K562 (cell line): Measurements from ENCODE around the gene DCUN1D1. TPM values are rescaled to one million over a fixed set of nuclear protein-coding genes. Genes with fewer than 3 reads are reported as not detected.

Experiments
- ATAC-seq: fragments of 200-7000 bp; cut with Tn5 transposase; 3 replicates; pipeline ENCODE4 v1.9.1; 2020; ENCODE audit warnings: moderate library complexity
- BruUV-seq: library from RNA; stranded (reverse); fragments of 400-500 nt; replicated peaks from 2 replicates; lab custom pipeline; 2021; lab: Mats Ljungman, UMichigan
- CTCF ChIA-PET: fragments of 300-600 bp; formaldehyde crosslinking; extraction: SDS; loops from one replicate; lab custom pipeline; 2021; ENCODE audit warnings: low intra/inter-chr PET ratio; lab: Yijun Ruan, JAX
- POLR2A ChIA-PET: fragments of 300-600, 350-650 bp; sonication (Branson Sonifier 250); formaldehyde crosslinking; extraction: SDS; loops from one replicate; lab custom pipeline; 2021; ENCODE audit warnings: antibody characterized with exemption, inconsistent platforms; lab: Yijun Ruan, JAX
- DNase-seq, 4 experiments: peaks; one replicate each; pipeline versions ENCODE4 v3.0.0 to v3.0.0-alpha.2; 2011 to 2018; ENCODE audit warnings: low spot score in 3 of 4, mixed read lengths in 3 of 4; ENCODE audit errors: extremely low read depth in 1 of 4
- FAIRE-seq: peaks from 2 replicates; lab custom pipeline; 2011; peaks lifted over from hg19 to GRCh38; lab: Jason Lieb, UNC
- H2AFZ ChIP-seq: 2 replicates; pipeline ENCODE4 v1.6.0; 2011; ENCODE audit warnings: low read depth, low read length, control low read depth, inconsistent platforms
- H3K27ac ChIP-seq: fragments of 200-600 bp; 3 replicates; pipeline ENCODE4 v1.8.0; 2011; ENCODE audit warnings: low read depth, mild to moderate bottlenecking, control low read depth, inconsistent platforms, low read length, moderate library complexity, mixed read lengths; ENCODE audit errors: extremely low read depth
- H3K27me3 ChIP-seq, 2 experiments: fragments of 300-600 bp in 1 of 2; 2 replicates in 1 of 2; 3 replicates in 1 of 2; pipeline versions ENCODE4 v1.6.0 to v1.8.0; 2011; ENCODE audit warnings: inconsistent platforms in 2 of 2, low read length in 2 of 2, mild to moderate bottlenecking in 1 of 2, mixed read lengths in 1 of 2, moderate library complexity in 1 of 2; ENCODE audit not compliant: control insufficient read depth in 2 of 2, insufficient read depth in 2 of 2
- H3K36me3 ChIP-seq: fragments of 300-600 bp; 3 replicates; pipeline ENCODE4 v1.8.0; 2011; ENCODE audit warnings: mild to moderate bottlenecking, low read length, inconsistent platforms; ENCODE audit not compliant: control insufficient read depth, insufficient read depth
- H3K4me1 ChIP-seq, 2 experiments: fragments of 200-600 bp in 1 of 2; replicated peaks in 1 of 2; 2 replicates in 1 of 2; 3 replicates in 1 of 2; pipeline versions ENCODE4 v1.5.1 to v1.8.0; 2011; ENCODE audit warnings: inconsistent platforms in 2 of 2, low read length in 2 of 2, mild to moderate bottlenecking in 1 of 2, mixed read lengths in 1 of 2, moderate library complexity in 1 of 2; ENCODE audit not compliant: control insufficient read depth in 2 of 2, insufficient read depth in 2 of 2
- H3K4me2 ChIP-seq: 2 replicates; pipeline ENCODE4 v1.6.1; 2011; ENCODE audit warnings: low read length, control low read depth, inconsistent platforms, mixed read lengths; ENCODE audit not compliant: insufficient read depth
- H3K4me3 ChIP-seq: fragments of 200-600 bp; sonication (generic), shearing (Covaris generic); 2 replicates; pipeline ENCODE4 v1.5.1; 2016; ENCODE audit warnings: control low read depth, inconsistent platforms
- H3K79me2 ChIP-seq: fragments of 200-600 bp; 3 replicates; pipeline ENCODE4 v1.8.0; 2011; ENCODE audit warnings: low read length, inconsistent platforms; ENCODE audit not compliant: control insufficient read depth, insufficient read depth
- H3K9ac ChIP-seq, 2 experiments: 2 replicates each; pipeline versions ENCODE4 v1.6.0 to v1.6.1; 2011; ENCODE audit warnings: low read depth in 2 of 2, low read length in 2 of 2, control low read depth in 1 of 2, inconsistent platforms in 1 of 2, mild to moderate bottlenecking in 1 of 2, mixed read lengths in 1 of 2; ENCODE audit not compliant: insufficient read depth in 1 of 2
- H3K9me1 ChIP-seq: one replicate; pipeline ENCODE4 v1.6.0; 2011; ENCODE audit warnings: inconsistent platforms, mild to moderate bottlenecking, low read length, moderate library complexity; ENCODE audit not compliant: control insufficient read depth, insufficient read depth
- H3K9me3 ChIP-seq: replicated peaks from 2 replicates; pipeline ENCODE4 v1.5.1; 2011; ENCODE audit warnings: low read depth, low read length, inconsistent platforms; ENCODE audit not compliant: control insufficient read depth, insufficient read depth
- H4K20me1 ChIP-seq: replicated peaks from 2 replicates; pipeline ENCODE4 v1.6.1; 2011; ENCODE audit warnings: low read length, inconsistent platforms, mixed read lengths; ENCODE audit not compliant: control insufficient read depth, insufficient read depth
- KLF10 ChIP-seq: fragments of 250-450 bp; sonication (Bioruptor Pico); IDR thresholded peaks from 2 replicates; pipeline ENCODE4 v1.6.1; 2021; ENCODE audit warnings: matching md5 sums
- PHB2 ChIP-seq: fragments of 450-650 bp; IDR thresholded peaks from 2 replicates; pipeline ENCODE4 v1.6.1; 2017; ENCODE audit warnings: low read depth
- STAT6 ChIP-seq: sonication (generic); formaldehyde crosslinking; IDR thresholded peaks from 2 replicates; pipeline ENCODE4 v1.8.1; 2023; ENCODE audit warnings: mild to moderate bottlenecking, missing genetic modification reagents
- TCF3 ChIP-seq: sonication (generic); formaldehyde crosslinking; IDR thresholded peaks from 2 replicates; pipeline ENCODE4 v1.4.0; 2020; ENCODE audit warnings: mild to moderate bottlenecking, missing genetic modification reagents
- ZC3H11A ChIP-seq: IDR thresholded peaks from 2 replicates; pipeline ENCODE4 v1.6.1; 2012; ENCODE audit warnings: low read depth, low read length, improper control_type of control experiment
- WGBS: fragments of 100-300 bp; shearing (Covaris generic); methylation state at CpG from one replicate; pipeline ENCODE4 v1.1.6; 2016; ENCODE audit warnings: low coverage, mixed read lengths; ENCODE audit not compliant: insufficient coverage; ENCODE audit errors: missing lambda C conversion rate; 5-methylcytosine and 5-hydroxymethylcytosine counted together
- in situ Hi-C: fragments of 300-500 bp; cut with MboI; formaldehyde crosslinking; loops from 4 replicates; pipeline ENCODE4 v1.15.0; 2018; ENCODE audit warnings: inconsistent platforms, mixed read lengths
- intact Hi-C: fragments of 100-400 bp; cut with micrococcal nuclease; formaldehyde crosslinking; loops from 2 replicates; pipeline ENCODE4 v1.14.2; 2022
- polyA plus RNA-seq, 8 experiments: library from polyadenylated mRNA; depleted of rRNA in 4 of 8; stranded (reverse) in 5 of 8; unstranded in 3 of 8; fragments of >200 nt; fragmentation: Nextera tagmentation in 2 of 8; fragmentation: Illumina TruSeq in 1 of 8; extraction: Ambion mirVana in 2 of 8; extraction: Trizol in 1 of 8; gene quantifications; 2 replicates each; pipeline versions ENCODE4 v1.2.1 to v1.2.3, GENCODE V29; 2011 to 2014; ENCODE audit warnings: inconsistent platforms in 1 of 8, missing spikeins in 1 of 8
- total RNA-seq, 7 experiments: library from RNA; depleted of rRNA in 6 of 7; stranded (reverse); fragments of >200 nt in 6 of 7; fragmentation: Illumina TruSeq in 2 of 7; extraction: Trizol in 2 of 7; gene quantifications; 2 replicates each; pipeline versions ENCODE4 v1.2.1 to v1.2.3, GENCODE V29; 2011 to 2021; ENCODE audit warnings: low replicate concordance in 1 of 7

DCUN1D1 gene
- total and polyA plus RNA-seq, 9 of the 15 experiments (the other 6 are each of a cell fraction or from before 2014, with no cell fraction given): 11.4 to 46.8 (median 28.2) TPM

DNA sequence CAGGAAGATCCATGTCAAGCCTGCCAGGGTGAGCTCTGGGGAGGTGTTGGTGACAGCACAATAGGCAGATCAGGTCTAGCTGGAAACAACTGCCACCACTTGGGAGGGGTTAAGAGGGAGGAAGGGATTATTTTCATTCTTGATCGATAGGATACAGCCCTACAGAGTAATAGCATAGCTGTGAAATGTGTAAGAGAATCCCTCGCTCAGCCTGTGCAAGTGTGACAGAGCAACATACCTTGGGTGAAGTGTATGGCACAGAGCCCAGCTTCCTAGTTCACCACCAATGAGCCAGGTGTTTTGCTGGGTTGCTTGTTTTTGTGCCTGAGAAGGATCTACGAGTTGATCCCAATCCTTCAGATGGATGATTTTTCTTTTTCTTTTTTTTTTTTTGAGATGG is 9.2 kb upstream of the DCUN1D1 start:
- Histone ChIP-seq H3K9ac (no peak overlapping the region), H3K9me3 (no peaks in the 10 kb centered on the region), H3K4me3 (no peak overlapping the region), H3K4me1 (no peaks in the 10 kb centered on the region; a peak in 1 of 5 replicates), H2AFZ (no peak overlapping the region), H3K27me3 (no peaks in the 10 kb centered on the region), H3K27ac (no peak overlapping the region), H3K79me2 (no peaks in the 10 kb centered on the region), H4K20me1 (no peaks in the 10 kb centered on the region), H3K36me3 (no peaks in the 10 kb centered on the region), H3K9me1 (no peaks in the 10 kb centered on the region), H3K4me2 (no peak overlapping the region)
- ChIA-PET CTCF (no interaction called here), POLR2A (interaction anchor here (0.7 to 1.0 kb wide), 2 partner anchors 9 to 130 kb away, joined by 3 read pairs; no protein-coding TSS in a partner anchor)
- no TSS peak for BruUV-seq
- no peak for DNase-seq
- TF ChIP-seq TCF3 (CRISPR knock-in tag): no peak
- no peak for TF ChIP-seq KLF10 (CRISPR knock-in tag)
- no peak for TF ChIP-seq PHB2
- TF ChIP-seq ZC3H11A: no peak
- no peak for TF ChIP-seq STAT6 (CRISPR knock-in tag)
- peak; percentile 48; the same call in 2 of the 3 replicates for ATAC-seq
- 64% methylated on average over 3 of the region's 3 CpGs for WGBS
- no peak for FAIRE-seq
- in situ Hi-C loops: no loop called here
- intact Hi-C loops: no loop called here
